ENCODE results near the gene POLR3G.

The POLR3G gene

DNA sequence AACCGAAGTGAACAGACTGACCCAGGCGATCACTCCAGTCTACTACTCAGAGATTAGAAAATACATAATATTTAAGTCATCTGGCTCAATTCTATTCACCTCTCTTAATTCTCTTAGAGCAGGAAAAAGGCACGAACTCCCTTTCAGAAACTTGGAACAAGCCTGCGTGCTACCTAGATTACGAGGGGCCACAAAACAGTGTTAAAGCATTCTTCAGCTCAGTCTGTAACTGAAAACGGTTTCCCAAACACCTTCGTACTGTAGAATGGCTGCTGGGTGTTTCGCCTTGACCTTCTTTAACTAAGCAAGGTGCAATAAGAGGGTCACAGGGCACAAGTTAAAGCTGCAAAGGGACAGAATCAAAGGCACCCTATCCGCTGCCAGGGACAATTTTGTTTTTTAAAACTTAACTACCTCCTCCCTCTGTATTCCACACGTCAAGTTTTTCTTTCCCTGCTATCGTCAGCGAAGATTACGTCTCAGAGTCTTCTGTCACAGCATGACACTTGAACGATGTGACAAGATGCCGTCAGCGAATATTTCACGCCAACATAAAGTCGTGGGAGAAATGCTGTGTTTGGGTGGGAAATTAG is 54.0 kb downstream of the POLR3G start:
- TF ChIP-seq GATA2 (IDR thresholded peaks at IDR 0.05; ENCODE audit: low read depth, low read length) (no peak), GATA3 (IDR thresholded peaks at IDR 0.05; ENCODE audit: low read depth, low read length) (no peak)

DNA sequence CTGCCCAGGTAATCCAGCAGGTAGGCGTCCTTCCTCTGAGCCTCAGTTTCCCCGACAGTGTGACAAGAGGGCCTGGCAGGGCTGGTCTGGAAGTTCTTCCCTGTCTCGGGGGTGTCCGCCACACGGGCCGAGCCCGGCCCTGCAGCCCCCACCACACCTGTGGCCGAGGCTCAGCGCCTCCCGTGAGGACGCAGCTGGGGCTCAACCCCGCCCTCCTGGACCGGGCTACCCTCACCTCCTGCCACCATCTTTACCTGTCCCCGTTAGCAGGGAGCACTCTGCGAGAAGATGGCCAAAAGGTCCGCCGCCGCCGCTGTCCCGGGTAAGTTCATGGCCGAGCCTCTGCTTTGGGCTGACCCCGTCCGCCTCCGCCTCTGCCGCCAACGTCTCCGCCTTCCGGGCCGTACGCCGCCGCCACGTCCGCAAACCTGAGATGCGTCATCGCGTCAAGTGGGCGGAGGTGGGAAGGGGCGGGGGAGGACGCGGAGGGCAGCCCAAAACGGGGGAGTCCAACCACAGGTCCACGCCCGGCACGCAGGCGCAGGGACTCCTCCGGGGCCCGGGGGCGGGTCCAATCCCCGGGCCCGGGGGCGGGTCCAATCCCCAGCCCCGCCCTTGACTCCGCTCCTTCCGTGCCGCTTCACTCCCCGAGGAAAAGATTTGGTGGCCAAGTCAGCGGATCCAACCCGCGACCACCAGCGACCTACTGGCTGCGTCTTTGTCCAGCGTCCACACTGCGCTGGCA is 54.7 kb downstream of the POLR3G start, which contains the start of gene LYSMD3:
Gene LYSMD3 (minus strand): TSS at position 391 of the 745 bp plus-strand sequence. CDS start 4,295 bp downstream, outside the sequence.
- TF ChIP-seq GATA3 (IDR thresholded peaks at IDR 0.05; ENCODE audit: low read depth, low read length) (no peak), GATA2 (IDR thresholded peaks at IDR 0.05; ENCODE audit: low read depth, low read length) (no peak)

DNA sequence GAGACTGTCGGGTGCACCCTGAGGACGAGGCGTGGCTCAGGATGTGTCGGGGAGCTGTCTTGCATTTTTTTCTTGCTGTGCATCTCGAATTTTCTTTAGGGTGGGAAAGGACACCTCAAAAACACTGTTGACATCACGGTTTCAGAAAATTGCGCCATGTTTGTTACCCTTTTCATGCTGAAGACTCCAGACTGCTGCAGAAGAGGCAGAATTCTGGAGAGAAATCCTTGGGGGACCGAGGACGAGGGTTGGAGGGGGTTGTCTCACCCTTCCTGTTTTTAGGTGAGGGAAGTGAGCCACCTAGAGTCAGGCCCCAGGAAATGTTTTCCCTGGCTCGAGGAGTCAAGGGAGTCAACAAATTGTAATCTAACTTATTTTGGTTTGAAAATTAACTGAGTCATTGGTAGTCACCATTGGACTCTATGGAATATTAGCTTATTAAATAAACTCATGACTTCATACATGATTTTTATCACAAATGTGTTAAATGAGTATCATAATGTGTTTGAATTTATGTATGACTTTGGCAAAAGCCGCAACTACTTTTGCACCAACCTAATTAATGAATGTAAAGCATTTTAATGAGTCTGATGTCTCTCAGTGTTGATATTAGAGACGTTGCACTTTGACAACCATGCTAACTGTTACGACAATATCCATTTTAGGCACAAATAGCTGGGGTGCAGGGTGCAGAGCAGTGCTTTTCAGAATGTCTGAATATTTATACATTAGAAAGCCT is 55.4 kb downstream of the POLR3G start:
- no peak for TF ChIP-seq GATA3 (IDR thresholded peaks at IDR 0.05; ENCODE audit: low read depth, low read length)
- TF ChIP-seq GATA2 (IDR thresholded peaks at IDR 0.05; ENCODE audit: low read depth, low read length), result no peak

DNA sequence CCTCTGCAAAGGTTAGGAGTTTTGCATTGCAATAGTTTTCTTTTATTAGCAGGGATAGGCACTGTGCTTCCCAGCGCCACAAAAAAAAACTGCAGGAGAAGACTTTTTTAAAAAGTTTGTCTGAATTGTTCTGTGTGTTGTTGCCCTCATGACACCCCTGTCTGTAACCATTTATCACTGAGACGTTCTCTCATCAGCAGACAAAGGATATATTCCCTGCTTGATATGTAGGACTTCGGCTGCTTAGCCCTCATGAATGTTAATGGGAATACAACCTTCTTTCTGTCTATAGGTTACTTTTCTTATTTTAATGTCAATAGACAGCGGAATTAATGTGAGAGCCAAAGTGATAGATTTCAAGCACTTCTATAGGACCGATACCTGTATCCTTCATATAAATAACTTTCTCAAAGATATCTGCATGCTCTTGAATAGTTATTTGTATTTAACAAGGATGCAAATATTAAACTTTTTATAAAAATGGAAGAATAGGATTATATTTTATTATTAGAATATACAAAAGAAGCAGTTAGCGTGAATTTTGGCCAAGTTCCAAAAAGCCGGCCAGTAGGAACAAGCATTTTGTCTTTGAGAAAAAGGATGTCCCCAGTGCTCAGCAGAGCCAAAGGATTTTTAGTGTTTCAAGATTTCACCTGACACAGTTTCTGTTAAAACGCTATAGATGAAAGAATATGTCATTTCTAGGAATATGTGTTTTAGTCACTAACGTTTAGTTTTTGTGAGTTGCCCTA is 56.2 kb downstream of the POLR3G start:
- TF ChIP-seq GATA2 (IDR thresholded peaks at IDR 0.05; ENCODE audit: low read depth, low read length), result no peak
- TF ChIP-seq GATA3 (IDR thresholded peaks at IDR 0.05; ENCODE audit: low read depth, low read length), result no peak

DNA sequence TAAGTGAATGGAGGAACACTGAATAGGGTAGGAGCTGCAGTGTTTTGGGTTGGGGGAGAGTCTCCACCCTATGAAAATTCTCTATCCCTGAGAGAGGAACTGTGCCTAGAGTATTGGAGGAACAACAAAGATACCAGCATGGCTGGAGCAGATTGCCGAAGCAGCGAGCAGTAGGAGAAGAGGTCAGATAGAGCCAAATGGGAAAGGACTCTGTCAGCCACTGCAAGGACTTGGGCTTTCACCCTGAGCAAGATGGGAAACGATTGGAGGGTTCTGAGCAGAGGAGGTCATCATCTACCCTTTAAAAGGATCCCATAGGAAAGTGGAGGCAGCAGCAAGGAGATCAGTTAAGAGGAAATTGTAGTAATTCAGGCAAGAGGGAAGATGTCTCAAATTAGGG is 59.1 kb downstream of the POLR3G start:
- no peak for TF ChIP-seq GATA3 (IDR thresholded peaks at IDR 0.05; ENCODE audit: low read depth, low read length)
- no peak for TF ChIP-seq GATA2 (IDR thresholded peaks at IDR 0.05; ENCODE audit: low read depth, low read length)

DNA sequence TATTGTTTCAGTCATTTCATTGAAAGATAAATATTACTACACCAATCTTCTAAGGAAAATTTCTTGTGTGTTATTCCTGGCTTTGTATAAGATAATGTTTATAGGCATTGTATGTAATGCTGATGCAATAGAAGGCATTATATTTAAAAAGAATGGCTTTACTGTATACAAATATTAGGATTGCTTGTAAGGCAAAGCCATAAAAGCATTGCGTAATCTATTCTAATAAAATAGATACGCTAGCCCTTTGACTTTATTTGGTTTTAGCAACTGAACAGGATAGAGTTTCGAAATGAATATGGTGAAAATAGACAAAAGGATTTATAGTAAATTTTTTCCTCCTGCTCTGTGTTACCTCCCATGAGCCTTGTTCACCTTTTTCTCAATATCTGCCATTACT is 60.3 kb downstream of the POLR3G start:
- no peak for TF ChIP-seq GATA2 (IDR thresholded peaks at IDR 0.05; ENCODE audit: low read depth, low read length)
- no peak for TF ChIP-seq GATA3 (IDR thresholded peaks at IDR 0.05; ENCODE audit: low read depth, low read length)

DNA sequence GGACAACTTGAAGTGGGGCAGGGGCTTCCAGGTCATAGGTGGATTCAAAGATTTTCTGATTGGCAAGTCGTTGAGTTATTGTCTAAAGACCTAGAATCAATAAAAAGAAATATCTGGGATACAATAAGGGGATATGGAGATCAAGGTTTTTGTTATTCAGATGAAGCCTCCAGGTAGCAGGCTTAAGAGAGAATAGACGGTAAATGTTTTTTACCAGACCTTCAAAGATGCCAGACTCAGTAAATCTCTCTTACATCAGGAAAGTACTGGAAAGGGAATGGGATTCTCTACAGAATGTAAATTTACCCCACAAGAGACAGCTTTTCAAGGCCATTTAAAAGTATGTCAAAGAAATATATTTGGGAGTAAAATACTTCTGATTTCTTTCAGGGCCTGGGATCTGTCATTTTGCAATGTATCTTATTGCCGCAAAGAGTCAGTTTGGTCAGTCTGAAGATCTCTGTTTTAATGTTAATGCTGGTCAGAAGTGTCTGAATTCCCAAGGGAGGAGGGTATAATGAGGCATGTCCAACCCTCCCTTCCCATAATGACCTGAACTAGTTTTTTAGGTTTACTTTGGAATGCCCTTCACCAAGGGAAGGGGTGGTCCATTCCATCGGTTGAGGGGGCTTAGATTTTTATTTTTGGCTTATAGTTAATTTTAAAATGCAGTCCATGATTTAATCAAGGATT is 68.3 kb downstream of the POLR3G start:
- TF ChIP-seq GATA2 (IDR thresholded peaks at IDR 0.05; ENCODE audit: low read depth, low read length) (no peak), GATA3 (IDR thresholded peaks at IDR 0.05; ENCODE audit: low read depth, low read length) (no peak)

DNA sequence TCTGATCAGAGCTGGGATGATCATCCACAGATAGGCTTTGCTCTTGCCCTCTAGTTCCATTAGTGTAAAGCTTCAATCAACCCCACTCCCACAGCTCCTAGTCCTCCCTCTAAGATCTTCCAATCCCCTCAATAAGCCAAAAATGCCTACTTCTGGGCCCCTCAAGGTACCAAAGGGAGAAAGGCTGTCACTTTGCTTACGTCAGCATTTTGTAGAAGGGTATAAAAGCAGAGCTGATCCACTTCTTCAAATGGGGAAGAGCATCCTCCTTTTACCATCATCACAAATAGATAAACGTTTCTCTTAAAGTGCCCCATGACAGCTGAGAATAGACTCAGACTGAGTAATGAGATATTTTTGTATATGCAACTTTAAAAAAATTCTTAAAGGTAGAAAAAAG is 70.8 kb downstream of the POLR3G start:
- TF ChIP-seq GATA2 (IDR thresholded peaks at IDR 0.05; ENCODE audit: low read depth, low read length) (no peak), GATA3 (IDR thresholded peaks at IDR 0.05; ENCODE audit: low read depth, low read length) (no peak)

DNA sequence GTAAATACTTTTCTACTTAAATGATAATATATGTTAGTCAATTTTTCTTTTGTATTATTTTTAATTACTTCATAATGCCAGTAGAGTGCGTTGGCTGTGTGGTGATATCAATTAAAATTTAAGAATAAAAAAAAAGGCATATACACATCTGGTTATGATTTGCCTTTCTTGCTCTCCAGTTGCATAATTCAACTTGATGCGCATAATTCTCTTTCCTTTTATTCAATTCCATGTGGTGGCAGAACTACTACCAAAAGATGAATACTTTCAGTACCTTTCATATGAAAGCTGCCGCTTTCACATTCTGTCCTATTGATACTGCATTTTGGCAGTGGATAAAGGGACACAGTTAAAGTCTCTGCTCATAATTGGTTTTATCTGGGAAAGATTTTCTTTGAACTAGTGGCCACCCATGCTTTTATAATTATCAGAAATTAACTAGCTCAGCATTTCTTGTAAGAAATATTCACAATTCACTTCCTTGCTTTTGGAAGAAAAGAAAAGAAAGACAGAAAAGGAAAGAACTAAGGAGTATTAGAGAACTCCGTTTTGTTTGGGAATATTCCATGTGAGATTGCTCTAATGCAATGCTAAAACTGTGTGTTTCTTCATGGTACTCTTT is 71.7 kb downstream of the POLR3G start:
- TF ChIP-seq GATA3 (IDR thresholded peaks at IDR 0.05; ENCODE audit: low read depth, low read length) (no peak), GATA2 (IDR thresholded peaks at IDR 0.05; ENCODE audit: low read depth, low read length) (no peak)

DNA sequence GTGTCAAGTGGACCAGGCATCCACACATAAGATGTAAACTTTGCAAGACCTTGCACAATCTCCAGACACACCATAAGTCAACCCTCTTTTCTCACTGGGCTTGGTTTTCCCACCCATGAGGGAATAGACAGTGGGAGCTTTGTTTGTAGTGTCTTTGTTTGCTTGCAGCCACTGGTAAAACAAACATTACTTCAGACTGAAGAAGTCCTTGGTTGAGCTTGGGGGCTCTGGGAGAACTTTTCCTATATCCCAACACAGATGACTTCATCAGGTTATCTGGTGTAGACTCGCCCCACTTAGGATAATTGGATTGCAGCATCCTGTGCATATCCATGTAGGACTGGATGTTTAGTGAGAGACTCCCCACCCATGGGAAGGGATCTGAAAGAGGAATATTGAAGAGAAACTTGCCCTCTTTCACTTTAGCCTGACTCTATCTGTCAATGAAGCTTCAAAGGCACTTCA is 72.4 kb downstream of the POLR3G start:
- TF ChIP-seq GATA2 (IDR thresholded peaks at IDR 0.05; ENCODE audit: low read depth, low read length) (no peak), GATA3 (IDR thresholded peaks at IDR 0.05; ENCODE audit: low read depth, low read length) (no peak)

DNA sequence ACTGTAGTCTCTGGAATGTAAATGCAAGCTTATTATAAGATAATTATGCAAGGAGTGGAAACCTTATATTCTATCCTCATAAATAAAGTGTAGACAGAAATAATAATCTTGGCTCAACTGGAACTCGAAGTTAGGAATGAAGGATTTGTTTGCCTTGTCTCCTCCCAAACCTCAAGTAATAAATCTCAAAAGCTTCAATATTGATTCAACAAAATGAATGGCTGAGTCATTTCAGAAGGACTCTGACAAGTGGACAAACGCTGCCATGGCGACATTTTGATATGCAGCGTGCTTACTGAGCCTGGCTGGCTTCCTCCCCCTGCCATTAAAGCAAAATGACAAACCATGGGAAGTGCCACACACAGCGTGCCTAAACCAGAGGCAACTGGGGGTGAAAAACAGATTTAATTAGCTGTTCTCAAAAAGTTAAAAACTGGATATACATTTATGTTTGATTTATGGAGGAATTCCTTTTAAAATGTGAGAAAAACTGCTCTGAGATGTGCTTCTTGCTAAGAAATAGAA is 73.5 kb downstream of the POLR3G start:
- TF ChIP-seq GATA3 (IDR thresholded peaks at IDR 0.05; ENCODE audit: low read depth, low read length) (no peak), GATA2 (IDR thresholded peaks at IDR 0.05; ENCODE audit: low read depth, low read length) (no peak)

DNA sequence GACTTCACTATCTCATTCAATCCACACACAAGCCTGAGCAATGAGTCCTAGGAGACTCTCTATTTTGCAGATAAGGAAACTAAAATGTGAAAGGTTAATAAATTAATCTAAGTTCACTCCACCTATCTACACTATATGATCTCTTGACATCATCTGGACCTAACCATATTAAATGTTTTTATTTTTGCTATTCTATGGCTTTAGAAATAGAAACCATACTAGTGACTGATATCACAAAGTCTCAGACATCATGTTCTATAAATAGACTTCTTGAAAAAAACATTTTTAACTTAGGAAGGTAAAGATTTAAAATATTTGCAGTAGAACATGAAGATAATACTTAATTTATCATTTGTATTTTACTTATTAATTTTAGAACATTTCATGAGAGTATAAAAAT is 74.6 kb downstream of the POLR3G start:
- TF ChIP-seq GATA2 (IDR thresholded peaks at IDR 0.05; ENCODE audit: low read depth, low read length), result no peak

Measured in SH-SY5Y (cell line).